Body of pancreas (tissue), 4 donors: ENCODE measurements around the gene TRMT1.

Experiments
- POLR2A ChIP-seq, 3 donors: fragments of 450-650 bp; IDR thresholded peaks; one replicate each; pipeline ENCODE4 v1.6.1; 2016; ENCODE audit warnings: antibody characterized with exemption in 3 of 3, mild to moderate bottlenecking in 2 of 3
- TF ChIP-seq, protein P1 (sequence below), 7 experiments: fragments of 450-650 bp in 4 of 7; fragments of 200-600 bp in 3 of 7; sonication (generic) in 3 of 7; IDR thresholded peaks; one replicate each; pipeline ENCODE4 v1.5.1; 2016 to 2019; ENCODE audit warnings: antibody characterized with exemption in 7 of 7

GRCh38 chr19:13100841-13101589, 15.5 kb downstream of the TRMT1 start:
- TF ChIP-seq, protein P1, sequence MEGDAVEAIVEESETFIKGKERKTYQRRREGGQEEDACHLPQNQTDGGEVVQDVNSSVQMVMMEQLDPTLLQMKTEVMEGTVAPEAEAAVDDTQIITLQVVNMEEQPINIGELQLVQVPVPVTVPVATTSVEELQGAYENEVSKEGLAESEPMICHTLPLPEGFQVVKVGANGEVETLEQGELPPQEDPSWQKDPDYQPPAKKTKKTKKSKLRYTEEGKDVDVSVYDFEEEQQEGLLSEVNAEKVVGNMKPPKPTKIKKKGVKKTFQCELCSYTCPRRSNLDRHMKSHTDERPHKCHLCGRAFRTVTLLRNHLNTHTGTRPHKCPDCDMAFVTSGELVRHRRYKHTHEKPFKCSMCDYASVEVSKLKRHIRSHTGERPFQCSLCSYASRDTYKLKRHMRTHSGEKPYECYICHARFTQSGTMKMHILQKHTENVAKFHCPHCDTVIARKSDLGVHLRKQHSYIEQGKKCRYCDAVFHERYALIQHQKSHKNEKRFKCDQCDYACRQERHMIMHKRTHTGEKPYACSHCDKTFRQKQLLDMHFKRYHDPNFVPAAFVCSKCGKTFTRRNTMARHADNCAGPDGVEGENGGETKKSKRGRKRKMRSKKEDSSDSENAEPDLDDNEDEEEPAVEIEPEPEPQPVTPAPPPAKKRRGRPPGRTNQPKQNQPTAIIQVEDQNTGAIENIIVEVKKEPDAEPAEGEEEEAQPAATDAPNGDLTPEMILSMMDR (IDR thresholded peaks at IDR 0.05): peak in 2 of 7 experiments; percentile 5 to 10
- no peak for TF ChIP-seq POLR2A (IDR thresholded peaks at IDR 0.05)
